ENCODE results near the gene HELZ.
"Not testable (repeated sequence)": the region's sequence is repeated elsewhere in the genome, so short reads cannot be mapped to it uniquely, and the experiment has no call there.

Gene HELZ

DNA sequence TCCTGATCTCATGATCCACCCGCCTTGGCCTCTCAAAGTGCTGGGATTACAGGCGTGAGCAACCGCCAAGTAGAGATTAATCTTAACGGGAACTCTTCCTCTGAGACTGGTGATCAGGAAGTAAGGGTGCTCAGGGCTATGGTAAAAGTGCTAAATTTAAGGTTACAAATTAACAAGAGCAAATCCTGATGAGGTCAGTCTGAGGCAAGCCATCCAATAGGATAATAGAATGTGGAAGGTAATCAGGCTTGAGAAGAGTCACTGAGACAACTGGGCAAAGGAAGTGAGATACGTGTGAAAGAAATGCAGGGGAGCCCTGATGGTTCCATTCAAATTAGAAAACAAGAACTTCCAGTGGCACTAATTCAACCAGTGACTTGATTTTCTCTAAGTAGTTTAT lies 131.5 kb downstream of the HELZ start:
- no peak for DNase-seq (ENCODE audit: low spot score)

DNA sequence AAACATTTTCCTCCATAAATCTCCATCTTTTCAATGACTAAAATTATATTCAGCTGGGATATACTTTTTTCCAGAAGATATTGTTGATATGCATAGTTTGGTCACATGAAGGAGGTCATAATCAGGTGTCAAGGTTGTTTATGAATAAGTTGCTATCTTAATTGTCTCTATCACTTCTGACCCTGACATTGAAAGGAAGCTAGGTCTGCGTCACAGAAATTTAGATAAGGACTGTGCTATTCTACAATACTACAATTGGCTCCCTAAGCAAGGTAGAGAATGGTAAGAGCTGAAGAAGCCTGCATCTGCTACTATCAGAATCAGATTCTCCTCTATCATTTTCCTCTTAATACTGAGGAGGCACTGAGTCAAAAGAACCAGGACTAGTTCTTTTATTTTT lies 133.2 kb downstream of the HELZ start:
- DNase-seq (ENCODE audit: low spot score), result no peak

GRCh38 chr17:67111327-67111726 lies 133.7 kb downstream of the HELZ start:
- DNase-seq (ENCODE audit: low spot score), result no peak

DNA sequence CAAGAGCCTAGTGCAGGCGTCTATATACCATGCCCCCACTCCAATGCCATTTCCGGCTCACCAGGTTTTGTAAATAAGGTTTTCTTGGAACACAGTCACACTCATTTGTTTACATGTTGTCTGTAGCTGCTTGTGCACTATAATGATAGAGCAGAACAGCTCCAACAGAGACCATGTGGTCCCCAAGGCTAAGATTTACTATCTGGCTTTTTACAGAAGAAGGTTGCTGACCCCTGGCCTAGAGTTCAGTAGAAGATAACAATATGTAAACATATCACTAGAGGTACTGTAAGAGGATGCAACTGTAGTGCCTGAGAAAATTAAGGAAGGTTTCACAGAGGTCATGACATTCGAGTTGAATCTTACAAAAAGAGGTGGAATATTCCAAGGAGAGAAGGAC lies 134.4 kb downstream of the HELZ start:
- DNase-seq (ENCODE audit: low spot score), result no peak

DNA sequence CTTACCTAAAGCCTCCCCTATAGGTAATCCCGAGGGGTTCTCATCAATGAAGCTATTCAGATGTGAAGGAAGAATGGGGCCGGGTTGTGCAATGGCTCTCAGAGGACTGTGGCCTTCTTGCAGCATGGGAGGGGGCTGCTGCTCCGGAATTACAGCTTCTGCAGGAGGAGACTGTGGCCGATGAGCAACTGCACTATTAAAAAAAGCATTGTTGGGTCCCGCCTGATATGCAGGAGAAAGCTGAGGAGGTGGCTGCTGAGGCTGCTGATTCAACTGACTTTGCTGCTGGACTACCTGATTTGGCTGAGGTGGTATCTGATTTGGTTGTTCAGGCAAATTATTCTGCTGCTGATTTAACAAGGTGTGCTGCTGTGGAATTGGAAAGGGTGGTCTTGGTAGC lies 135.9 kb downstream of the HELZ start:
- no peak for DNase-seq (ENCODE audit: low spot score)

- DNase-seq (ENCODE audit: low spot score), result no peak
Observed at GRCh38 chr17:67107811-67108775, 136.9 kb downstream of the HELZ start.

DNA sequence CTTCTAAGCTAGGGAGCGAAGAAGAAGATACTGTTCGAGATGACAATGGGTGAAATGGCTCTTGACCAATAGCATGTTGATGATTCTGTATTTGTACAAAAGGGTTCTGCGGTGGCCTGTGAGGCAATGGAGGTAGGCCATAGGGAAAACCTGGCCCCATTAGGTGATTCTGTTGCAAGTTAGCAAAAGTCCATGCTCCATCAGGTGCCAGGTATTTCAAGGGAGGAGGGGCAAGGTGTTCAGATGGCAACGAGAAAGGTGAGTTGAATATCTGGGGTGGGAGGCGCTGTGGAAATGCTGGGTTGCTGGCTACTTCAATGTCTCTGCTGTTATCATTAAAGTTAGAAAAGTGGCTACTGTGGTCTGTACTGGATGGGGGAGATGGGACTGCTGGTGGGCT lies 137.8 kb downstream of the HELZ start:
- DNase-seq (ENCODE audit: low spot score), result no peak

- no peak for DNase-seq (ENCODE audit: low spot score)
Observed at GRCh38 chr17:67105213-67105612, 139.8 kb downstream of the HELZ start.

DNA sequence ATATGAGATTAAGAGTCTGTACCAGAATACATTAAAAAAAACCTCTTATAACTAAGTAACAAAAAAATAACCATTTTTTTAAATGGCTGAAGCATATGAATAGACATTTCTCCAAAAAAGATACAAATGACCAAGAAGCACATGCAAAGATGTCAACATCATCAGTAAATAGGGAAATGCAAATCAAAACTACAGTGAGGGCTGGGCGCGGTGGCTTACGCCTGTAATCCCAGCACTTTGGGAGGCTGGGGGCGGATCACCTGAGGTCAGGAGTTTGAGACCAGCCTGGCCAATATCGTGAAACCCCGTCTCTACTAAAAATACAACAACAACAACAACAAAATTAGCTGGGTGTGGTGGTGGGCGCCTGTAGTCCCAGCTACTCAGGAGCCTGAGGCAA lies 140.4 kb downstream of the HELZ start:
- DNase-seq (ENCODE audit: low spot score), result not testable (repeated sequence)

GRCh38 chr17:67098006-67098405 lies 147.0 kb downstream of the HELZ start:
- no peak for DNase-seq (ENCODE audit: low spot score)

- no peak for DNase-seq (ENCODE audit: low spot score)
Observed at GRCh38 chr17:67096609-67097008, 148.4 kb downstream of the HELZ start.

DNA sequence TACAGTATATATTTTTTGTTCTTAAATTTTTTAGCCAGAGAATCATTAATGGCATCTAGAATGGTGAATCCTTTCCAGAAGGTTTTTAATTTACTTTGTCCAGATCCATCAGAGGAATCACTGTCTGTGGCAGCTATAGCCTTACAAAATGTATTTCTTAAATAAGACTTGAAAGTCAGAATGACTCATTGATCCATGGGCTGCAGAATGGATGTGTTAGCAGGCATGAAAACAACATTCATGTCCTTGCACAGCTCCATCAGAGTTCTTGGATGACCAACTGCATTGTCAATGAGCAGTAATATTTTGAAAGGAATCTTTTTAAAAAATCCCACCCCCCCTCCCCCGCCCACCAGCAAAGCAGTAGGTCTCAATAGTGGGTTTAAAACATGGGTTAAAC lies 149.2 kb downstream of the HELZ start:
- no peak for DNase-seq (ENCODE audit: low spot score)

DNA sequence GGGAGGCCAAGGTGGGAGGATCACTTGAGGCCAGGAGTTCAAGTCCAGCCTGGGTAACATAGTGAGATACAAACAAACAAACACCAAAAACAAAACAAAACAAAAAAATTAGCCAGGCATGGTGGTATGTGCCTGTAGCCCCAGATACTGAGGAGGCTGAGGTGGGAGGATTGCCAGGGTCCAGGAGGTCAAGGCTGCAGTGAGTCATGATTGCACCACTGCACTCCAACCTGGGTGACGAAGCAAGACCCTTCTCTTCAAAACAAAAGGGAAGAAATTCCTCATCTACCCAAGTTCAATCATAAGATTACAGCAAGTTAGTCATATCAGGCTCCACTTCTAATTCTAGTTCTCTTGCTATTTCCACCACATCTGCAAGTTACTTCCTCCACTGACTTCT lies 149.7 kb downstream of the HELZ start:
- DNase-seq (ENCODE audit: low spot score), result not testable (repeated sequence)

DNA sequence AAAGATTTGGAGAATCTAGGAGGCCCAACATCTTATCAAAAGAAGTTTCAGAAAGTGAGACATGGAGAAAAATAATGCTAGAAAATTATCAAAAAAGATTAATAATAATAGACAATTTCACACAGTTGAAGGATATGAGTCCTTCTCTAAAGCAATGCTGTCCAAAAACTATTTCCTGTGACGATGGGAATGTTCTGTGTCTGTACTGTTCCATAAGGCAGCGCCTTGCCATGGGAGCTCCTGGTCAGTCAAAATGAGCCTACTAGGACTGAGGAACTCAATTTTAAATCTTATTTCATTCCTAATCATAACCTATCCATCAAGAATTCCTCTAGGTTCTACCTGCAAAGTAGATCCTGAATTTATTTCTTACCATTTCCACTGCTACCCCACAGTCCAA lies 151.6 kb downstream of the HELZ start:
- DNase-seq (ENCODE audit: low spot score), result no peak

DNA sequence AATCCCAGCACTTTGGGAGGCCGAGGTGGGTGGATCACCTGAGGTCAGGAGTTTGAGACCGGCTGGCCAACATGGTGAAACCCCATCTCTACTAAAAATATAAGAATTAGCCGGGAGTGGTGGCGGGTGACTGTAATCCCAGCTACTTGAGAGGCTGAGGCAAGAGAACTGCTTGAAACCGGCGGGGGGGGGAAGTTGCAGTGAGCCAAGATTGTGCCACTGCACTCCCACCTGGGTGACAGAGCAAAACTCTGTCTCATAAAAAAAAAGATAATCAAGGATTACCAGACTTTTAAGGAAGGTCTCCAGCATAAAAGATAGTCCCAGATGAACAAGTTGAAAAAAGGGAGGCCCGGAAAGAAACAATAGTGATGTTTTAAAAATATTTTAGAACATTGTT lies 152.3 kb downstream of the HELZ start:
- not testable (repeated sequence) for DNase-seq (ENCODE audit: low spot score)

GRCh38 chr17:67092291-67092690 lies 152.7 kb downstream of the HELZ start:
- no peak for DNase-seq (ENCODE audit: low spot score)

- DNase-seq (ENCODE audit: low spot score), result no peak
Observed at GRCh38 chr17:67090341-67090740, 154.7 kb downstream of the HELZ start.

GRCh38 chr17:67088639-67089038 lies 156.4 kb downstream of the HELZ start:
- DNase-seq (ENCODE audit: low spot score), result no peak

DNA sequence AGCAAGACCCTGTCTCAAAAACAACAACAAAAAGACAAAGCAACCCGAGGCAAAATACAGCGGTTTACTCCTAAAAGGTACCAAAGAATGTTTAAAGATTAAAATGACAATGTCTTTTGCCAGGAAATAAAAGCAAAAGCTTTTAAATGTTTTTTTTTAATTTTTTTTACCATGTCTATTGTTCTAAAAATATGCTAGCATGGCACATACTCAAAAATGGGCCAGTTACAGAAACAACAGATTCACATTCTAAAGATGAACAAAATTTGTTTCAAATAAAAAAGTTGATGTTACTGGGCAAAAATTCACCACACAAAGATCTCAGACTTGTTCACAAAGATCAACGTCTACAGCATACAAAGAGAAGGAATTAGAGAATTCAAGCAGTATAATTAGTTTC lies 159.6 kb downstream of the HELZ start:
- DNase-seq (ENCODE audit: low spot score), result no peak

DNA sequence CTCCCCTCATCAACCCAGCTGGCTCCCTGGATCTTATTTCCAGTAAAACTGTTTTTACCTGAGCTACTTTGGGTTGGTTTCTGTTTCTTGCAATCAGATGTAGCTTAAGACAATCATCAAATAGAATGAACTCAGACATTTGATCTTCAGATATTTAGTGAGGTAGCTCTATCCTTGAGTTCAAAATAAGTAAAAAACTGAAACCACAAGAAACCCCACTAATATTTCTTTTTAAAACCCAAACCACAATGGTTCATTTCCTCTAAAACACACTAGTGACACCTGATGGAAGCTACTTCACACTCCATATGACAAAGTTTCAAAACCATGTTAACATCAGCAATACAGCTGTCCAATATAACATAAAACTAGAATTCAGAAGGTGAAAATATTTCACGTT lies 162.9 kb downstream of the HELZ start:
- DNase-seq (ENCODE audit: low spot score), result no peak

DNA sequence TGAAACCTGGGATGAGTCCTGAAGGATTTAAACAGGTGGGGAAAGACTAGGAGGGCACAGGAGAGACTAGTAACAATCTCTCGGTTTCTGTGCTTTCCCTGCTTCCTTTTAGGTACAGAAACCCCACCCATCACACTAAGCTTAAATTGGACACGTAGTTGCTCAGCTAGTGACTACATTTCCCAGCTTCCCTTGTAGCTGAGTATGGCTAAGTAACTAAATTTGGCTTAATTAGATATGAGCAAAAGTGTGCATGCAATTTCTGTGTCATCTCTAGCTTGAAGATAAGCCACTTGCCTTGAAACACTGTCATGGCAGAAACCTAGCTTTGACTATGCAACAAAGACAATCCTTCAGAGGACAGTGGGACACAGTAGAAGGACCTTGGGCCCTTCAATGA lies 164.2 kb downstream of the HELZ start:
- DNase-seq (ENCODE audit: low spot score), result no peak

GRCh38 chr17:67079491-67079890 lies 165.5 kb downstream of the HELZ start:
- no peak for DNase-seq (ENCODE audit: low spot score)

DNA sequence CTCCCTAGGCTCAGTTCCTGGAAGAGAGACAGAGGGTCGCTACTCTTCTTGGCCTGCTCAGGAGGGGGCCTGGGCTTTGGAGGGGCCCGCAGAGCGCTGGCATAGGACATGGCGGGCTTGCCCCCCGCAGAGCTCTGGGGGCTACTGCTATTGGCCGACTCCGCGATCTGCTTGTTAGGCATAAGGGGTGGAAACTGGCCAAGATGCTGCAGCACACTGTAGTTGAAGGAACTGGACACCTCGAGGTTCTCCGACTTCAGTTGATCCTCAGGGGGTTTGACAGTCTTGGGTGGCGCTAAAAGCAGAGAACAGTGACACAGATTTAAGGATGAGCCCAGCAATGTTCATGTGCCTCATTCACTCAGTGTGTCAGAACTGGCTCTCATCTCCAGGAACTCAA lies 166.7 kb downstream of the HELZ start:
- DNase-seq (ENCODE audit: low spot score), result no peak

- no peak for DNase-seq (ENCODE audit: low spot score)
Observed at GRCh38 chr17:67076290-67076689, 168.7 kb downstream of the HELZ start.

All from hepatic stellate cell (primary cell).